GM21390 (cell line): Measurements from ENCODE around the gene SMPD2.

Source experiments
- ATAC-seq: cut with Tn5 transposase; IDR thresholded peaks from one replicate; pipeline ENCODE4 v1.9.1; 2021; ENCODE audit not compliant: unreplicated experiment

Gene SMPD2

GRCh38 chr6:109483735-109484057, 43.2 kb downstream of the SMPD2 start:
- ATAC-seq = no peak

- ATAC-seq = no peak
Measured at GRCh38 chr6:109484122-109484521, 43.6 kb downstream of the SMPD2 start.

- ATAC-seq = no peak
Measured at GRCh38 chr6:109485266-109485935, 44.9 kb downstream of the SMPD2 start.

GRCh38 chr6:109486068-109486467, 45.5 kb downstream of the SMPD2 start:
- ATAC-seq = no peak

GRCh38 chr6:109488001-109488400, 47.5 kb downstream of the SMPD2 start:
- ATAC-seq = no peak

- no peak for ATAC-seq
Measured at GRCh38 chr6:109490713-109491112, 50.2 kb downstream of the SMPD2 start.

GRCh38 chr6:109491207-109491938, 50.8 kb downstream of the SMPD2 start:
- no peak for ATAC-seq
